HepG2 (cell line): Measurements from ENCODE around the gene SAMD4A. TPM values are rescaled to one million over a fixed set of nuclear protein-coding genes. Genes with fewer than 3 reads are reported as not detected.

ENCODE experiments used
- ATAC-seq: fragments of 200-7000 bp; cut with Tn5 transposase; 3 replicates; pipeline ENCODE4 v1.9.1; 2020; ENCODE audit warnings: mild to moderate bottlenecking, moderate library complexity
- BruUV-seq: library from RNA; stranded (reverse); fragments of 400-500 nt; replicated peaks from 2 replicates; lab custom pipeline; 2021; lab: Mats Ljungman, UMichigan
- CTCF ChIA-PET: fragments of 300-600 bp; formaldehyde crosslinking; extraction: SDS; loops from one replicate; lab custom pipeline; 2021; ENCODE audit warnings: low total read pairs, inconsistent platforms, low intra/inter-chr PET ratio; lab: Yijun Ruan, JAX
- POLR2A ChIA-PET: fragments of 350-600 bp; sonication (Branson Sonifier 250); formaldehyde crosslinking; loops from one replicate; lab custom pipeline; 2020; ENCODE audit warnings: antibody characterized with exemption, inconsistent platforms; lab: Yijun Ruan, JAX
- DNase-seq: peaks from one replicate; pipeline ENCODE4 v3.0.0-alpha.2; 2015; ENCODE audit warnings: low spot score
- FAIRE-seq: peaks from 3 replicates; lab custom pipeline; 2011; peaks lifted over from hg19 to GRCh38; lab: Jason Lieb, UNC
- H2AFZ ChIP-seq: one replicate; pipeline ENCODE4 v1.6.1; 2011; ENCODE audit warnings: low read length, inconsistent platforms
- H3K27ac ChIP-seq: fragments of 300-600 bp; 3 replicates; pipeline ENCODE4 v1.8.0; 2011; ENCODE audit warnings: mixed run types, mild to moderate bottlenecking, mixed read lengths, low read length, inconsistent platforms; ENCODE audit not compliant: insufficient read depth; ENCODE audit errors: extremely low read length
- H3K27me3 ChIP-seq, 2 experiments: fragments of 200-600 bp in 1 of 2; 2 replicates in 1 of 2; 3 replicates in 1 of 2; pipeline versions ENCODE4 v1.6.0 to v1.8.0; 2011; ENCODE audit warnings: low read length in 2 of 2, mild to moderate bottlenecking in 2 of 2, moderate library complexity in 2 of 2, inconsistent platforms in 1 of 2; ENCODE audit not compliant: insufficient read depth in 2 of 2, control insufficient read depth in 1 of 2
- H3K36me3 ChIP-seq, 2 experiments: fragments of 200-600 bp in 1 of 2; replicated peaks in 1 of 2; 2 replicates in 1 of 2; 3 replicates in 1 of 2; pipeline versions ENCODE4 v1.5.1 to v1.8.0; 2011; ENCODE audit warnings: low read length in 2 of 2, inconsistent platforms in 1 of 2; ENCODE audit not compliant: insufficient read depth in 2 of 2, control insufficient read depth in 1 of 2
- H3K4me1 ChIP-seq: 2 replicates; pipeline ENCODE4 v1.5.1; 2012; ENCODE audit warnings: low read length, inconsistent platforms; ENCODE audit not compliant: insufficient read depth
- H3K4me2 ChIP-seq: 2 replicates; pipeline ENCODE4 v1.6.0; 2011; ENCODE audit warnings: low read depth, low read length, inconsistent platforms
- H3K4me3 ChIP-seq, 3 experiments: fragments of 200-600 bp in 1 of 3; sonication (generic), shearing (Covaris generic) in 1 of 3; replicated peaks in 1 of 3; 2 replicates each; pipeline ENCODE4 v1.5.1; 2011 to 2016; ENCODE audit warnings: low read length in 3 of 3, inconsistent platforms in 2 of 3, low read depth in 2 of 3, mild to moderate bottlenecking in 2 of 3, control low read depth in 1 of 3, mixed read lengths in 1 of 3; ENCODE audit not compliant: insufficient read depth in 1 of 3
- H3K79me2 ChIP-seq: one replicate; pipeline ENCODE4 v1.6.1; 2011; ENCODE audit warnings: low read length, inconsistent platforms; ENCODE audit not compliant: insufficient read depth
- H3K9ac ChIP-seq: 2 replicates; pipeline ENCODE4 v1.6.0; 2011; ENCODE audit warnings: mild to moderate bottlenecking, low read depth, low read length, inconsistent platforms; ENCODE audit not compliant: insufficient read depth
- H3K9me3 ChIP-seq: 2 replicates; pipeline ENCODE4 v1.5.1; 2012; ENCODE audit warnings: mild to moderate bottlenecking, low read length
- H4K20me1 ChIP-seq: 2 replicates; pipeline ENCODE4 v1.6.0; 2011; ENCODE audit warnings: inconsistent platforms, mild to moderate bottlenecking, low read length, moderate library complexity; ENCODE audit not compliant: insufficient read depth
- ATF1 ChIP-seq: IDR thresholded peaks from 2 replicates; pipeline ENCODE4 v1.6.1; 2016; ENCODE audit warnings: mild to moderate bottlenecking, control low read depth
- MYC ChIP-seq: sonication (generic); formaldehyde crosslinking; IDR thresholded peaks from 2 replicates; pipeline ENCODE4 v1.9.0; 2021; ENCODE audit warnings: missing genetic modification reagents, borderline replicate concordance
- ONECUT2 ChIP-seq: sonication (generic); formaldehyde crosslinking; IDR thresholded peaks from 2 replicates; pipeline ENCODE4 v1.4.0; 2020; ENCODE audit warnings: missing genetic modification reagents
- TSC22D2 ChIP-seq: sonication (generic); formaldehyde crosslinking; IDR thresholded peaks from 2 replicates; pipeline ENCODE4 v1.5.1; 2020; ENCODE audit warnings: missing genetic modification reagents, mild to moderate bottlenecking, borderline replicate concordance
- ZFP1 ChIP-seq: IDR thresholded peaks from 2 replicates; pipeline ENCODE4 v1.6.1; 2016
- ZKSCAN5 ChIP-seq: sonication (generic); formaldehyde crosslinking; IDR thresholded peaks from 2 replicates; pipeline ENCODE4 v1.5.1; 2020; ENCODE audit warnings: mild to moderate bottlenecking, missing genetic modification reagents
- ZMYM3 ChIP-seq: sonication (generic); formaldehyde crosslinking; IDR thresholded peaks from 2 replicates; pipeline ENCODE4 v1.5.1; 2020; ENCODE audit warnings: mild to moderate bottlenecking, missing genetic modification reagents
- ZNF501 ChIP-seq: sonication (generic); formaldehyde crosslinking; IDR thresholded peaks from 2 replicates; pipeline ENCODE4 v1.5.1; 2020; ENCODE audit warnings: mild to moderate bottlenecking, moderate library complexity, missing genetic modification reagents
- ZNF614 ChIP-seq: IDR thresholded peaks from 2 replicates; pipeline ENCODE4 v1.6.1; 2018; ENCODE audit warnings: missing biosample characterization, missing genetic modification reagents, inconsistent platforms, borderline replicate concordance
- ZNF766 ChIP-seq: sonication (generic); formaldehyde crosslinking; IDR thresholded peaks from 2 replicates; pipeline ENCODE4 v1.5.0; 2020; ENCODE audit warnings: missing genetic modification reagents, borderline replicate concordance
- ZNF777 ChIP-seq: sonication (generic); formaldehyde crosslinking; IDR thresholded peaks from 2 replicates; pipeline ENCODE4 v1.4.0; 2020; ENCODE audit warnings: missing genetic modification reagents
- ZNF83 ChIP-seq: sonication (generic); formaldehyde crosslinking; IDR thresholded peaks from 2 replicates; pipeline ENCODE4 v1.4.0; 2020; ENCODE audit warnings: missing genetic modification reagents, mild to moderate bottlenecking, borderline replicate concordance
- WGBS: methylation state at CpG from one replicate; pipeline ENCODE4 v1.1.6; 2017; ENCODE audit warnings: low lambda C conversion rate; 5-methylcytosine and 5-hydroxymethylcytosine counted together
- in situ Hi-C: cut with HindIII; loops from 2 replicates; pipeline ENCODE4 v1.10.0; 2017; ENCODE audit warnings: low pct_unique_long_range_greater_than_20kb; ENCODE audit not compliant: extremely low pct_ligation_motif_present
- intact Hi-C: fragments of 100-400 bp; cut with micrococcal nuclease; formaldehyde crosslinking; loops from one replicate; pipeline ENCODE4 v1.10.0; 2022; ENCODE audit not compliant: unreplicated experiment
- polyA plus RNA-seq, 8 experiments: library from polyadenylated mRNA; depleted of rRNA in 3 of 8; stranded (reverse) in 7 of 8; unstranded in 1 of 8; fragments of >200 nt; fragmentation: Illumina TruSeq in 4 of 8; extraction: Trizol in 4 of 8; gene quantifications; 2 replicates each; pipeline versions ENCODE4 v1.2.1 to v1.2.3, GENCODE V29; 2011 to 2016; ENCODE audit warnings: low read depth in 4 of 8, missing spikeins in 1 of 8, mixed read lengths in 1 of 8; ENCODE audit not compliant: insufficient read depth in 1 of 8
- total RNA-seq, 5 experiments: library from RNA; depleted of rRNA; stranded (reverse); fragments of >200 nt; fragmentation: Illumina TruSeq; extraction: Trizol; gene quantifications; 2 replicates each; pipeline ENCODE4 v1.2.3, GENCODE V29; 2016; ENCODE audit warnings: low read depth in 1 of 5
- TF ChIP-seq, protein P1 (sequence below): sonication (generic); formaldehyde crosslinking; IDR thresholded peaks from 2 replicates; pipeline ENCODE4 v1.4.0; 2020; ENCODE audit warnings: missing genetic modification reagents, low read depth, mild to moderate bottlenecking, borderline replicate concordance
- TF ChIP-seq, protein P2 (sequence below): sonication (generic); formaldehyde crosslinking; IDR thresholded peaks from 2 replicates; pipeline ENCODE4 v1.4.0; 2020; ENCODE audit warnings: missing genetic modification reagents, borderline replicate concordance
- TF ChIP-seq, protein P3 (sequence below): IDR thresholded peaks from 2 replicates; pipeline ENCODE4 v1.6.1; 2016
- TF ChIP-seq, protein P4 (sequence below): IDR thresholded peaks from 2 replicates; pipeline ENCODE4 v1.6.1; 2016; ENCODE audit warnings: missing genetic modification reagents, missing compliant biosample characterization
- TF ChIP-seq, protein P5 (sequence below): sonication (generic); formaldehyde crosslinking; IDR thresholded peaks from 2 replicates; pipeline ENCODE4 v1.5.0; 2020; ENCODE audit warnings: mild to moderate bottlenecking, missing genetic modification reagents

SAMD4A gene
- total and polyA plus RNA-seq, 2 of the 13 experiments (the other 11 are each of a cell fraction or from before 2014, with no cell fraction given): 11.8 to 13.0 TPM

DNA sequence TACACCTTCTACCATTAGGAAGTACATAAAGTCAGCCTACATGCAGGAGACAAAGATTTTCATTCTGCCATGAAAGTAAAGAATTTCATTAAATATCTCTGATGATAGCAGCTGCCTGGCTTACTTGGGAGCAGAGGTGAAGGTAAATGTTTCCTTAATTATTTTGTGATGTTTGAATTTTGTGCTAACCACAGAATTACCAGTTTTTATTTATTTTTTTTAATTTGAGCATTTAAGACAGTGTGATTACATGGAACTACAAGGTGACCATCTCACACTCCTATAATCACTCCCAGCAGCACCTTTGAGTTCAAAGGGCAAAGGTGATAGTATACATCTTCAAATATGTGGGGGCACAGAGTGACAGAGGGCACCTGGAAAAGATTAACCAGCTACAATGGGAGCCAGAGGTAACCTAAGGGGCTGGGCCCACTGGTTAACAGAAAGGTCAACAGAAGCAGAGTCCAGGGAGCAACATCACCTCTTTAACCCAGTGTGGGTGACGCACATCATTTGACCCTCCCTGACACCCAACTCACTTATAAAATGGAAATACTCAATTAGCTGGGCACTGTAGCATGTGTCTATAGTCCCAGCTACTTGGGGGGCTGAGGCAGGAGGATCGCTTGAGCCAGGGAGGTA is 270.7 kb downstream of the SAMD4A start:
- Histone ChIP-seq H3K9me3 (no peaks in the 10 kb centered on the region), H4K20me1 (no peaks in the 10 kb centered on the region), H3K27ac (peak overlapping the region; percentile 75), H3K36me3 (peaks cover 0 to 4% of the 10 kb centered on the region in 2 experiments; a peak in 2 of 5 replicates), H3K4me1 (peaks cover 68% of the 10 kb centered on the region), H3K4me2 (peak overlapping the region; percentile 45), H2AFZ (no peak overlapping the region), H3K79me2 (no peaks in the 10 kb centered on the region), H3K9ac (no peak overlapping the region), H3K4me3 (peak overlapping the region in 1 of 3 experiments; percentile 11; a peak in 1 of 6 replicates), H3K27me3 (no peaks in the 10 kb centered on the region)
- DNase-seq (peak; percentile 93), FAIRE-seq (peak; percentile 99), ATAC-seq (peak; percentile 96)
- WGBS: 0% methylated on average over 2 of the region's 2 CpGs
- ChIA-PET CTCF (no interaction called here), POLR2A (interaction anchor here (0.6 to 1.1 kb wide), 7 partner anchors 11 to 272 kb away, joined by 3 to 6 read pairs (median 4); partner anchors contain the start of genes GCH1 and MAPK1IP1L)
- intact Hi-C loops: loop anchor here (5.0 kb wide), 1 partner anchor 65 kb away; the partner anchor contains the start of gene GCH1
- in situ Hi-C loops: no loop called here
- no TSS peak for BruUV-seq
- no peak; the same call in 1 of the 2 replicates for TF ChIP-seq ONECUT2 (CRISPR knock-in tag)
- no peak for TF ChIP-seq ZNF777 (CRISPR knock-in tag)
- TF ChIP-seq, protein P1, sequence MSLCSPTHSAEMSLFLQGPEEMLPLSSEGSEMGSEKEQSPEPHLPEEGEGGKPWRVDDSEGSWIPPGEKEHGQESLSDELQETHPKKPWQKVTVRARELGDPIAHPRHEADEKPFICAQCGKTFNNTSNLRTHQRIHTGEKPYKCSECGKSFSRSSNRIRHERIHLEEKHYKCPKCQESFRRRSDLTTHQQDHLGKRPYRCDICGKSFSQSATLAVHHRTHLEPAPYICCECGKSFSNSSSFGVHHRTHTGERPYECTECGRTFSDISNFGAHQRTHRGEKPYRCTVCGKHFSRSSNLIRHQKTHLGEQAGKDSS (CRISPR knock-in tag): no peak
- no peak for TF ChIP-seq ZNF766
- TF ChIP-seq ZKSCAN5: peak; percentile 92
- TF ChIP-seq, protein P2, sequence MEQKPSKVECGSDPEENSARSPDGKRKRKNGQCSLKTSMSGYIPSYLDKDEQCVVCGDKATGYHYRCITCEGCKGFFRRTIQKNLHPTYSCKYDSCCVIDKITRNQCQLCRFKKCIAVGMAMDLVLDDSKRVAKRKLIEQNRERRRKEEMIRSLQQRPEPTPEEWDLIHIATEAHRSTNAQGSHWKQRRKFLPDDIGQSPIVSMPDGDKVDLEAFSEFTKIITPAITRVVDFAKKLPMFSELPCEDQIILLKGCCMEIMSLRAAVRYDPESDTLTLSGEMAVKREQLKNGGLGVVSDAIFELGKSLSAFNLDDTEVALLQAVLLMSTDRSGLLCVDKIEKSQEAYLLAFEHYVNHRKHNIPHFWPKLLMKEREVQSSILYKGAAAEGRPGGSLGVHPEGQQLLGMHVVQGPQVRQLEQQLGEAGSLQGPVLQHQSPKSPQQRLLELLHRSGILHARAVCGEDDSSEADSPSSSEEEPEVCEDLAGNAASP (CRISPR knock-in tag): peak; percentile 88; the same call in 1 of the 2 replicates
- peak; percentile 82 for TF ChIP-seq ZNF614 (CRISPR knock-in tag)
- TF ChIP-seq, protein P3, sequence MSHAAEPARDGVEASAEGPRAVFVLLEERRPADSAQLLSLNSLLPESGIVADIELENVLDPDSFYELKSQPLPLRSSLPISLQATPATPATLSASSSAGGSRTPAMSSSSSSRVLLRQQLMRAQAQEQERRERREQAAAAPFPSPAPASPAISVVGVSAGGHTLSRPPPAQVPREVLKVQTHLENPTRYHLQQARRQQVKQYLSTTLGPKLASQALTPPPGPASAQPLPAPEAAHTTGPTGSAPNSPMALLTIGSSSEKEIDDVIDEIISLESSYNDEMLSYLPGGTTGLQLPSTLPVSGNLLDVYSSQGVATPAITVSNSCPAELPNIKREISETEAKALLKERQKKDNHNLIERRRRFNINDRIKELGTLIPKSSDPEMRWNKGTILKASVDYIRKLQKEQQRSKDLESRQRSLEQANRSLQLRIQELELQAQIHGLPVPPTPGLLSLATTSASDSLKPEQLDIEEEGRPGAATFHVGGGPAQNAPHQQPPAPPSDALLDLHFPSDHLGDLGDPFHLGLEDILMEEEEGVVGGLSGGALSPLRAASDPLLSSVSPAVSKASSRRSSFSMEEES (CRISPR knock-in tag): peak; percentile 54; the same call in 1 of the 2 replicates
- no peak for TF ChIP-seq ZNF501
- TF ChIP-seq, protein P4, sequence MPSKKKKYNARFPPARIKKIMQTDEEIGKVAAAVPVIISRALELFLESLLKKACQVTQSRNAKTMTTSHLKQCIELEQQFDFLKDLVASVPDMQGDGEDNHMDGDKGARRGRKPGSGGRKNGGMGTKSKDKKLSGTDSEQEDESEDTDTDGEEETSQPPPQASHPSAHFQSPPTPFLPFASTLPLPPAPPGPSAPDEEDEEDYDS (CRISPR knock-in tag): peak; percentile 63
- TF ChIP-seq, protein P5, sequence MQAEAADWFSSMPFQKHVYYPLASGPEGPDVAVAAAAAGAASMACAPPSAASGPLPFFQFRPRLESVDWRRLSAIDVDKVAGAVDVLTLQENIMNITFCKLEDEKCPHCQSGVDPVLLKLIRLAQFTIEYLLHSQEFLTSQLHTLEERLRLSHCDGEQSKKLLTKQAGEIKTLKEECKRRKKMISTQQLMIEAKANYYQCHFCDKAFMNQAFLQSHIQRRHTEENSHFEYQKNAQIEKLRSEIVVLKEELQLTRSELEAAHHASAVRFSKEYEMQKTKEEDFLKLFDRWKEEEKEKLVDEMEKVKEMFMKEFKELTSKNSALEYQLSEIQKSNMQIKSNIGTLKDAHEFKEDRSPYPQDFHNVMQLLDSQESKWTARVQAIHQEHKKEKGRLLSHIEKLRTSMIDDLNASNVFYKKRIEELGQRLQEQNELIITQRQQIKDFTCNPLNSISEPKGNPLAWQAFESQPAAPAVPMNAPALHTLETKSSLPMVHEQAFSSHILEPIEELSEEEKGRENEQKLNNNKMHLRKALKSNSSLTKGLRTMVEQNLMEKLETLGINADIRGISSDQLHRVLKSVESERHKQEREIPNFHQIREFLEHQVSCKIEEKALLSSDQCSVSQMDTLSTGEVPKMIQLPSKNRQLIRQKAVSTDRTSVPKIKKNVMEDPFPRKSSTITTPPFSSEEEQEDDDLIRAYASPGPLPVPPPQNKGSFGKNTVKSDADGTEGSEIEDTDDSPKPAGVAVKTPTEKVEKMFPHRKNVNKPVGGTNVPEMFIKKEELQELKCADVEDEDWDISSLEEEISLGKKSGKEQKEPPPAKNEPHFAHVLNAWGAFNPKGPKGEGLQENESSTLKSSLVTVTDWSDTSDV (CRISPR knock-in tag): no peak
- peak; percentile 85 for TF ChIP-seq ZMYM3 (CRISPR knock-in tag)
- no peak for TF ChIP-seq TSC22D2 (CRISPR knock-in tag)
- peak; percentile 48 for TF ChIP-seq ATF1 (CRISPR knock-in tag)
- no peak; the same call in 1 of the 2 replicates for TF ChIP-seq MYC (CRISPR knock-in tag)
- peak; percentile 67; the same call in 1 of the 2 replicates for TF ChIP-seq ZFP1 (CRISPR knock-in tag)
- TF ChIP-seq ZNF83 (CRISPR knock-in tag): no peak
